Dendritic cell treated with granulocyte-macrophage colony-stimulating factor and Interleukin-4, amounts not matched to agents 40 ng/mL and 50 ng/mL, for 4 days (primary cell): Measurements from ENCODE around the gene ST3GAL3.
"Not testable (repeated sequence)": the region's sequence is repeated elsewhere in the genome, so short reads cannot be mapped to it uniquely, and the experiment has no call there.

Source experiments
- H3K27ac Mint-ChIP-seq: one replicate; pipeline ENCODE4 v1.8.0; 2022; ENCODE audit warnings: mild to moderate bottlenecking, mixed read lengths
- H3K27me3 Mint-ChIP-seq: one replicate; pipeline ENCODE4 v1.8.0; 2022; ENCODE audit warnings: mild to moderate bottlenecking, mixed read lengths
- H3K36me3 Mint-ChIP-seq: one replicate; pipeline ENCODE4 v1.8.0; 2022; ENCODE audit warnings: low read depth, mixed read lengths
- H3K4me1 Mint-ChIP-seq: one replicate; pipeline ENCODE4 v1.8.0; 2022; ENCODE audit warnings: low read depth, mixed read lengths
- H3K4me3 Mint-ChIP-seq: one replicate; pipeline ENCODE4 v1.8.0; 2022; ENCODE audit warnings: mild to moderate bottlenecking, moderate library complexity, mixed read lengths
- H3K9me3 Mint-ChIP-seq: one replicate; pipeline ENCODE4 v1.8.0; 2022; ENCODE audit warnings: mixed read lengths
- intact Hi-C: fragments of 100-400 bp; cut with micrococcal nuclease; formaldehyde crosslinking; loops from one replicate; pipeline ENCODE4 v1.15.0; 2022

Gene ST3GAL3

GRCh38 chr1:43711049-43711448, 3.7 kb downstream of the ST3GAL3 start:
- Mint-ChIP-seq H3K4me3 (no peak overlapping the region), H3K36me3 (peaks cover 16% of the 10 kb centered on the region), H3K4me1 (peaks cover 38% of the 10 kb centered on the region), H3K9me3 (no peaks in the 10 kb centered on the region), H3K27ac (no peak overlapping the region), H3K27me3 (no peaks in the 10 kb centered on the region)
- intact Hi-C loops = no loop called here

- Mint-ChIP-seq H3K27ac (no peak overlapping the region), H3K27me3 (no peaks in the 10 kb centered on the region), H3K4me1 (peaks cover 32% of the 10 kb centered on the region), H3K36me3 (peaks cover 17% of the 10 kb centered on the region), H3K9me3 (no peaks in the 10 kb centered on the region), H3K4me3 (no peak overlapping the region)
- intact Hi-C loops = no loop called here
These were observed 4.4 kb downstream of the ST3GAL3 start for GRCh38 chr1:43711524-43712386.

- intact Hi-C loops = no loop called here
- H3K4me3 Mint-ChIP-seq = no peak overlapping the region
- H3K36me3 Mint-ChIP-seq = peaks cover 6% of the 10 kb centered on the region
- H3K4me1 Mint-ChIP-seq = peaks cover 5% of the 10 kb centered on the region
- no peaks in the 10 kb centered on the region for H3K9me3 Mint-ChIP-seq
- no peak overlapping the region for H3K27ac Mint-ChIP-seq
- H3K27me3 Mint-ChIP-seq = no peaks in the 10 kb centered on the region
These were observed 9.4 kb downstream of the ST3GAL3 start for GRCh38 chr1:43716559-43717281.

- Mint-ChIP-seq H3K9me3 (no peaks in the 10 kb centered on the region), H3K36me3 (peaks cover 6% of the 10 kb centered on the region), H3K27me3 (no peaks in the 10 kb centered on the region), H3K4me3 (no peak overlapping the region), H3K4me1 (peaks cover 5% of the 10 kb centered on the region), H3K27ac (no peak overlapping the region)
- intact Hi-C loops = no loop called here
These were observed 11.7 kb downstream of the ST3GAL3 start for GRCh38 chr1:43719063-43719462.

- H3K27me3 Mint-ChIP-seq, H3K36me3 Mint-ChIP-seq, H3K4me3 Mint-ChIP-seq, H3K4me1 Mint-ChIP-seq, H3K9me3 Mint-ChIP-seq, H3K27ac Mint-ChIP-seq, intact Hi-C loops: not testable (repeated sequence)
These were observed 12.5 kb downstream of the ST3GAL3 start for GRCh38 chr1:43719670-43720419.

- H3K4me1 Mint-ChIP-seq = no peaks in the 10 kb centered on the region
- no peaks in the 10 kb centered on the region for H3K27me3 Mint-ChIP-seq
- intact Hi-C loops = no loop called here
- no peak overlapping the region for H3K27ac Mint-ChIP-seq
- H3K4me3 Mint-ChIP-seq = no peak overlapping the region
- peaks cover under 1% of the 10 kb centered on the region for H3K36me3 Mint-ChIP-seq
- no peaks in the 10 kb centered on the region for H3K9me3 Mint-ChIP-seq
These were observed 15.5 kb downstream of the ST3GAL3 start for GRCh38 chr1:43722810-43723209.

- H3K4me3 Mint-ChIP-seq = no peak overlapping the region
- H3K36me3 Mint-ChIP-seq = peaks cover 5% of the 10 kb centered on the region
- no peaks in the 10 kb centered on the region for H3K27me3 Mint-ChIP-seq
- peaks cover 6% of the 10 kb centered on the region for H3K4me1 Mint-ChIP-seq
- H3K9me3 Mint-ChIP-seq = no peaks in the 10 kb centered on the region
- no peak overlapping the region for H3K27ac Mint-ChIP-seq
- intact Hi-C loops = no loop called here
These were observed 22.6 kb downstream of the ST3GAL3 start for GRCh38 chr1:43729816-43730463.

- Mint-ChIP-seq H3K4me1 (peaks cover 6% of the 10 kb centered on the region), H3K36me3 (peaks cover 14% of the 10 kb centered on the region), H3K9me3 (no peaks in the 10 kb centered on the region), H3K27me3 (no peaks in the 10 kb centered on the region), H3K27ac (no peak overlapping the region), H3K4me3 (no peak overlapping the region)
- intact Hi-C loops = no loop called here
These were observed 24.7 kb downstream of the ST3GAL3 start for GRCh38 chr1:43731867-43732531.

GRCh38 chr1:43736819-43737218, 29.5 kb downstream of the ST3GAL3 start:
- Mint-ChIP-seq H3K27ac (no peak overlapping the region), H3K36me3 (peaks cover 14% of the 10 kb centered on the region), H3K9me3 (no peaks in the 10 kb centered on the region), H3K4me3 (no peak overlapping the region), H3K27me3 (no peaks in the 10 kb centered on the region), H3K4me1 (peaks cover 6% of the 10 kb centered on the region)
- intact Hi-C loops = no loop called here

- Mint-ChIP-seq H3K4me1 (no peaks in the 10 kb centered on the region), H3K27ac (no peak overlapping the region), H3K9me3 (no peaks in the 10 kb centered on the region), H3K4me3 (no peak overlapping the region), H3K27me3 (no peaks in the 10 kb centered on the region), H3K36me3 (peaks cover 11% of the 10 kb centered on the region)
- intact Hi-C loops = no loop called here
These were observed 34.7 kb downstream of the ST3GAL3 start for GRCh38 chr1:43742026-43742425.

- Mint-ChIP-seq H3K27ac (no peak overlapping the region), H3K4me1 (no peaks in the 10 kb centered on the region), H3K9me3 (no peaks in the 10 kb centered on the region), H3K4me3 (no peak overlapping the region), H3K36me3 (peaks cover 10% of the 10 kb centered on the region), H3K27me3 (no peaks in the 10 kb centered on the region)
- intact Hi-C loops = no loop called here
These were observed 35.9 kb downstream of the ST3GAL3 start for GRCh38 chr1:43743206-43743605.

- Mint-ChIP-seq H3K36me3 (peaks cover 2% of the 10 kb centered on the region), H3K9me3 (no peaks in the 10 kb centered on the region)
- intact Hi-C loops = no loop called here
These were observed 40.4 kb downstream of the ST3GAL3 start for GRCh38 chr1:43747736-43748135.

GRCh38 chr1:43750083-43750482, 42.7 kb downstream of the ST3GAL3 start:
- no peak overlapping the region for H3K4me3 Mint-ChIP-seq
- H3K27ac Mint-ChIP-seq = no peak overlapping the region

More at GRCh38 chr1:43747736-43748135, 40.4 kb downstream of the ST3GAL3 start:
- Mint-ChIP-seq H3K4me3 (no peak overlapping the region), H3K4me1 (no peaks in the 10 kb centered on the region), H3K27ac (no peak overlapping the region), H3K27me3 (no peaks in the 10 kb centered on the region)

More at GRCh38 chr1:43750083-43750482, 42.7 kb downstream of the ST3GAL3 start:
- Mint-ChIP-seq H3K27me3 (no peaks in the 10 kb centered on the region), H3K36me3 (no peaks in the 10 kb centered on the region), H3K9me3 (no peaks in the 10 kb centered on the region), H3K4me1 (no peaks in the 10 kb centered on the region)
- intact Hi-C loops = no loop called here
